GM23338 (cell line): ENCODE measurements around the gene PPFIA2. TPM values are rescaled to one million over a fixed set of nuclear protein-coding genes. Genes with fewer than 3 reads are reported as not detected.

Experiments used
- ATAC-seq: fragments of 200-7000 bp; cut with Tn5 transposase; 3 replicates; pipeline ENCODE4 v1.9.1; 2020
- DNase-seq: peaks from one replicate; pipeline ENCODE4 v3.0.0-alpha.2; 2015; ENCODE audit warnings: low spot score
- H2AFZ ChIP-seq: fragments of 200-600 bp; sonication (generic); 2 replicates; pipeline ENCODE4 v1.8.0; 2016; ENCODE audit warnings: antibody characterized with exemption, mild to moderate bottlenecking, moderate library complexity
- H3F3A ChIP-seq: fragments of 200-600 bp; sonication (generic); replicated peaks from 2 replicates; pipeline ENCODE4 v1.8.0; 2017; ENCODE audit warnings: antibody characterized with exemption, mixed run types, low read depth
- H3K27ac ChIP-seq: fragments of 200-600 bp; sonication (generic); 2 replicates; pipeline ENCODE4 v1.6.1; 2016; ENCODE audit warnings: low read depth
- H3K27me3 ChIP-seq: fragments of 200-600 bp; sonication (generic); 2 replicates; pipeline ENCODE4 v1.8.0; 2016; ENCODE audit warnings: mild to moderate bottlenecking, mixed run types, moderate library complexity; ENCODE audit not compliant: insufficient read depth
- H3K36me3 ChIP-seq: fragments of 200-600 bp; sonication (generic); 2 replicates; pipeline ENCODE4 v1.8.0; 2016; ENCODE audit warnings: mild to moderate bottlenecking; ENCODE audit not compliant: insufficient read depth
- H3K4me1 ChIP-seq: fragments of 200-600 bp; sonication (generic); 2 replicates; pipeline ENCODE4 v1.8.0; 2016; ENCODE audit warnings: mild to moderate bottlenecking, moderate library complexity; ENCODE audit not compliant: insufficient read depth
- H3K4me2 ChIP-seq: fragments of 200-600 bp; sonication (generic); 2 replicates; pipeline ENCODE4 v1.7.1; 2017; ENCODE audit warnings: mixed run types
- H3K4me3 ChIP-seq: fragments of 200-600 bp; sonication (generic); 2 replicates; pipeline ENCODE4 v1.6.1; 2016; ENCODE audit warnings: mixed run types
- H3K79me2 ChIP-seq: fragments of 200-600 bp; sonication (generic); replicated peaks from 2 replicates; pipeline ENCODE4 v1.8.0; 2017; ENCODE audit warnings: mild to moderate bottlenecking; ENCODE audit not compliant: insufficient read depth
- H3K9me2 ChIP-seq: fragments of 200-600 bp; sonication (generic); 2 replicates; pipeline ENCODE4 v1.8.0; 2017; ENCODE audit not compliant: insufficient read depth
- H4K20me1 ChIP-seq: fragments of 200-600 bp; sonication (generic); replicated peaks from 2 replicates; pipeline ENCODE4 v1.8.0; 2017; ENCODE audit warnings: mild to moderate bottlenecking; ENCODE audit not compliant: insufficient read depth
- H3K27ac Mint-ChIP-seq: 2 replicates; pipeline ENCODE4 v1.8.0; 2020; ENCODE audit warnings: inconsistent platforms, mild to moderate bottlenecking, moderate library complexity, mixed read lengths
- H3K27me3 Mint-ChIP-seq: 3 replicates; pipeline ENCODE4 v1.8.0; 2022; ENCODE audit warnings: low read depth, mild to moderate bottlenecking, moderate library complexity, mixed read lengths, inconsistent platforms; ENCODE audit not compliant: insufficient read depth, poor library complexity
- H3K36me3 Mint-ChIP-seq: 3 replicates; pipeline ENCODE4 v1.8.0; 2021; ENCODE audit warnings: low read depth, mild to moderate bottlenecking, inconsistent platforms, moderate library complexity, mixed read lengths
- H3K4me1 Mint-ChIP-seq: 3 replicates; pipeline ENCODE4 v1.8.0; 2020; ENCODE audit warnings: mild to moderate bottlenecking, inconsistent platforms, mixed read lengths
- H3K4me3 Mint-ChIP-seq: 3 replicates; pipeline ENCODE4 v1.8.0; 2021; ENCODE audit warnings: moderate library complexity, mild to moderate bottlenecking, inconsistent platforms, mixed read lengths
- H3K9me3 Mint-ChIP-seq: 3 replicates; pipeline ENCODE4 v1.8.0; 2020; ENCODE audit warnings: moderate library complexity, mild to moderate bottlenecking, inconsistent platforms, mixed read lengths
- ETS1 ChIP-seq: IDR thresholded peaks from 2 replicates; pipeline ENCODE4 v1.6.1; 2016; ENCODE audit warnings: antibody characterized with exemption
- EZH2 ChIP-seq: fragments of 200-600 bp; sonication (generic); IDR thresholded peaks from one replicate; pipeline ENCODE4 v1.8.0; 2017; ENCODE audit warnings: antibody characterized with exemption, mild to moderate bottlenecking, low read depth; ENCODE audit not compliant: unreplicated experiment
- JUNB ChIP-seq: IDR thresholded peaks from one replicate; pipeline ENCODE4 v1.6.1; 2016; ENCODE audit warnings: antibody characterized with exemption; ENCODE audit not compliant: unreplicated experiment
- NANOG ChIP-seq: IDR thresholded peaks from 2 replicates; pipeline ENCODE4 v1.6.1; 2016; ENCODE audit warnings: antibody characterized with exemption, borderline replicate concordance
- POLR2AphosphoS5 ChIP-seq: IDR thresholded peaks from 2 replicates; pipeline ENCODE4 v1.6.1; 2016; ENCODE audit warnings: antibody characterized with exemption, low read depth
- STAT1 ChIP-seq: IDR thresholded peaks from one replicate; pipeline ENCODE4 v1.6.1; 2016; ENCODE audit warnings: antibody characterized with exemption; ENCODE audit not compliant: unreplicated experiment
- ZNF114 ChIP-seq: fragments of 250-450 bp; sonication (Bioruptor Pico); IDR thresholded peaks from 2 replicates; pipeline ENCODE4 v1.5.0; 2020; ENCODE audit warnings: mild to moderate bottlenecking, moderate library complexity
- polyA plus RNA-seq: library from polyadenylated mRNA; unstranded; fragments of >200 nt; fragmentation: Nextera tagmentation; extraction: Ambion mirVana; gene quantifications from 2 replicates; pipeline ENCODE4 v1.2.1, GENCODE V29; 2016
- total RNA-seq: library from RNA; depleted of rRNA; stranded (reverse); fragments of >200 nt; shearing (Covaris generic); gene quantifications from 2 replicates; pipeline ENCODE4 v1.2.3, GENCODE V29; 2014
- TF ChIP-seq, protein P1 (sequence below): fragments of 250-450 bp; sonication (Bioruptor Pico); IDR thresholded peaks from 2 replicates; pipeline ENCODE4 v1.5.0; 2020; ENCODE audit warnings: mild to moderate bottlenecking, moderate library complexity

PPFIA2 gene
- total and polyA plus RNA-seq, 2 experiments from 2014 or later, result 5.4 to 7.2 TPM

DNA sequence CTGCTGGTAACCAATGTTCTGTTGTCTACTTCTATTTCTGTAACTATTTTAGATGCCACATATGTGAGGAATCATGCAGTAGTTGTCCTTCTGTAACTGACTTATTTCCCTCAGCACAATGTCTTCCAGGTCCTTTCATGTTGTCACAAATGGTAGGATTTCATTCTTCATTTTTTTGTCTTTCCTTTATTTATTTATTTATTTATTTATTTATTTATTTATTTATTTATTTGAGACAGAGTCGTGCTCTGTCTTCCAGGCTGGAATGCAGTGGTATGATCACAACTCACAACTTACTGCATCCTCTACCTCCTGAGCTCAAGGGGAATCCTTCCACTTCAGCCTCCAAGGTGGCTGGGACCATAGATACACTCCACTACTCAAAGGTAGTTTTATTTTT lies 288.2 kb downstream of the PPFIA2 start:
- TF ChIP-seq EZH2, result no peak
- TF ChIP-seq, protein P1, sequence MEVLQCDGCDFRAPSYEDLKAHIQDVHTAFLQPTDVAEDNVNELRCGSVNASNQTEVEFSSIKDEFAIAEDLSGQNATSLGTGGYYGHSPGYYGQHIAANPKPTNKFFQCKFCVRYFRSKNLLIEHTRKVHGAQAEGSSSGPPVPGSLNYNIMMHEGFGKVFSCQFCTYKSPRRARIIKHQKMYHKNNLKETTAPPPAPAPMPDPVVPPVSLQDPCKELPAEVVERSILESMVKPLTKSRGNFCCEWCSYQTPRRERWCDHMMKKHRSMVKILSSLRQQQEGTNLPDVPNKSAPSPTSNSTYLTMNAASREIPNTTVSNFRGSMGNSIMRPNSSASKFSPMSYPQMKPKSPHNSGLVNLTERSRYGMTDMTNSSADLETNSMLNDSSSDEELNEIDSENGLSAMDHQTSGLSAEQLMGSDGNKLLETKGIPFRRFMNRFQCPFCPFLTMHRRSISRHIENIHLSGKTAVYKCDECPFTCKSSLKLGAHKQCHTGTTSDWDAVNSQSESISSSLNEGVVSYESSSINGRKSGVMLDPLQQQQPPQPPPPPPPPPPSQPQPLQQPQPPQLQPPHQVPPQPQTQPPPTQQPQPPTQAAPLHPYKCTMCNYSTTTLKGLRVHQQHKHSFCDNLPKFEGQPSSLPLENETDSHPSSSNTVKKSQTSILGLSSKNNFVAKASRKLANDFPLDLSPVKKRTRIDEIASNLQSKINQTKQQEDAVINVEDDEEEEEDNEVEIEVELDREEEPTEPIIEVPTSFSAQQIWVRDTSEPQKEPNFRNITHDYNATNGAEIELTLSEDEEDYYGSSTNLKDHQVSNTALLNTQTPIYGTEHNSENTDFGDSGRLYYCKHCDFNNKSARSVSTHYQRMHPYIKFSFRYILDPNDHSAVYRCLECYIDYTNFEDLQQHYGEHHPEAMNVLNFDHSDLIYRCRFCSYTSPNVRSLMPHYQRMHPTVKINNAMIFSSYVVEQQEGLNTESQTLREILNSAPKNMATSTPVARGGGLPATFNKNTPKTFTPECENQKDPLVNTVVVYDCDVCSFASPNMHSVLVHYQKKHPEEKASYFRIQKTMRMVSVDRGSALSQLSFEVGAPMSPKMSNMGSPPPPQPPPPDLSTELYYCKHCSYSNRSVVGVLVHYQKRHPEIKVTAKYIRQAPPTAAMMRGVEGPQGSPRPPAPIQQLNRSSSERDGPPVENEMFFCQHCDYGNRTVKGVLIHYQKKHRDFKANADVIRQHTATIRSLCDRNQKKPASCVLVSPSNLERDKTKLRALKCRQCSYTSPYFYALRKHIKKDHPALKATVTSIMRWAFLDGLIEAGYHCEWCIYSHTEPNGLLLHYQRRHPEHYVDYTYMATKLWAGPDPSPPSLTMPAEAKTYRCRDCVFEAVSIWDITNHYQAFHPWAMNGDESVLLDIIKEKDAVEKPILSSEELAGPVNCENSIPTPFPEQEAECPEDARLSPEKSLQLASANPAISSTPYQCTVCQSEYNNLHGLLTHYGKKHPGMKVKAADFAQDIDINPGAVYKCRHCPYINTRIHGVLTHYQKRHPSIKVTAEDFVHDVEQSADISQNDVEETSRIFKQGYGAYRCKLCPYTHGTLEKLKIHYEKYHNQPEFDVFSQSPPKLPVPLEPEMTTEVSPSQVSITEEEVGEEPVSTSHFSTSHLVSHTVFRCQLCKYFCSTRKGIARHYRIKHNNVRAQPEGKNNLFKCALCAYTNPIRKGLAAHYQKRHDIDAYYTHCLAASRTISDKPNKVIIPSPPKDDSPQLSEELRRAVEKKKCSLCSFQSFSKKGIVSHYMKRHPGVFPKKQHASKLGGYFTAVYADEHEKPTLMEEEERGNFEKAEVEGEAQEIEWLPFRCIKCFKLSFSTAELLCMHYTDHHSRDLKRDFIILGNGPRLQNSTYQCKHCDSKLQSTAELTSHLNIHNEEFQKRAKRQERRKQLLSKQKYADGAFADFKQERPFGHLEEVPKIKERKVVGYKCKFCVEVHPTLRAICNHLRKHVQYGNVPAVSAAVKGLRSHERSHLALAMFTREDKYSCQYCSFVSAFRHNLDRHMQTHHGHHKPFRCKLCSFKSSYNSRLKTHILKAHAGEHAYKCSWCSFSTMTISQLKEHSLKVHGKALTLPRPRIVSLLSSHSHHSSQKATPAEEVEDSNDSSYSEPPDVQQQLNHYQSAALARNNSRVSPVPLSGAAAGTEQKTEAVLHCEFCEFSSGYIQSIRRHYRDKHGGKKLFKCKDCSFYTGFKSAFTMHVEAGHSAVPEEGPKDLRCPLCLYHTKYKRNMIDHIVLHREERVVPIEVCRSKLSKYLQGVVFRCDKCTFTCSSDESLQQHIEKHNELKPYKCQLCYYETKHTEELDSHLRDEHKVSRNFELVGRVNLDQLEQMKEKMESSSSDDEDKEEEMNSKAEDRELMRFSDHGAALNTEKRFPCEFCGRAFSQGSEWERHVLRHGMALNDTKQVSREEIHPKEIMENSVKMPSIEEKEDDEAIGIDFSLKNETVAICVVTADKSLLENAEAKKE (CRISPR knock-in tag), result no peak
- no peak for TF ChIP-seq ETS1
- TF ChIP-seq JUNB, result no peak
- no peak for TF ChIP-seq NANOG
- no peak for TF ChIP-seq ZNF114 (CRISPR knock-in tag)
- no peak for TF ChIP-seq STAT1
- no peak for TF ChIP-seq POLR2AphosphoS5
- no peaks in the 10 kb centered on the region for H3K27me3 Mint-ChIP-seq
- H3K4me2 ChIP-seq, result no peak overlapping the region
- no peaks in the 10 kb centered on the region for H3K36me3 Mint-ChIP-seq
- ATAC-seq (no peak), DNase-seq (no peak)
- no peaks in the 10 kb centered on the region for H3F3A ChIP-seq
- H3K9me3 Mint-ChIP-seq, result no peaks in the 10 kb centered on the region
- H3K4me3 ChIP-seq, result no peak overlapping the region
- no peaks in the 10 kb centered on the region for H4K20me1 ChIP-seq
- H3K4me3 Mint-ChIP-seq, result no peak overlapping the region
- no peak overlapping the region for H3K27ac Mint-ChIP-seq
- no peak overlapping the region for H3K27ac ChIP-seq
- no peaks in the 10 kb centered on the region for H3K79me2 ChIP-seq
- no peak overlapping the region for H2AFZ ChIP-seq
- no peaks in the 10 kb centered on the region for H3K4me1 ChIP-seq
- H3K9me2 ChIP-seq, result no peaks in the 10 kb centered on the region
- H3K4me1 Mint-ChIP-seq, result peaks cover 21% of the 10 kb centered on the region; the same call in 2 of the 3 replicates
- no peaks in the 10 kb centered on the region for H3K27me3 ChIP-seq
- no peaks in the 10 kb centered on the region for H3K36me3 ChIP-seq
